Uterus (tissue), 4 donors: ENCODE measurements around the gene CDC20B. TPM values are rescaled to one million over a fixed set of nuclear protein-coding genes. Genes with fewer than 3 reads are reported as not detected.

Experiments used
- DNase-seq, 2 donors: peaks; one replicate each; pipeline ENCODE4 v3.0.0-alpha.2; 2019 to 2020
- H3K27ac ChIP-seq, 2 donors: fragments of 200-600 bp; sonication (generic); 1 replicate in 1 of 2; 2 replicates in 1 of 2; pipeline ENCODE4 v1.5.1; 2016 to 2018
- H3K27me3 ChIP-seq, 2 donors: fragments of 200-600 bp; sonication (generic); one replicate each; pipeline ENCODE4 v1.5.1; 2018 to 2019; ENCODE audit warnings: control low read depth in 1 of 2
- H3K36me3 ChIP-seq, 2 donors: fragments of 200-600 bp; sonication (generic); one replicate each; pipeline ENCODE4 v1.5.1; 2019; ENCODE audit warnings: control low read depth in 1 of 2
- H3K4me1 ChIP-seq, 2 donors: fragments of 200-600 bp; sonication (generic); one replicate each; pipeline ENCODE4 v1.5.1; 2018 to 2019; ENCODE audit warnings: control low read depth in 1 of 2
- H3K4me3 ChIP-seq, 2 donors: fragments of 200-600 bp; sonication (generic); 1 replicate in 1 of 2; 2 replicates in 1 of 2; pipeline ENCODE4 v1.5.1; 2018 to 2019; ENCODE audit warnings: mild to moderate bottlenecking in 1 of 2
- H3K9me3 ChIP-seq, 2 donors: fragments of 200-600 bp; sonication (generic); one replicate each; pipeline ENCODE4 v1.5.1; 2019; ENCODE audit warnings: control low read depth in 1 of 2
- POLR2A ChIP-seq, 2 donors: fragments of 450-650 bp; IDR thresholded peaks; one replicate each; pipeline ENCODE4 v1.6.1; 2016; ENCODE audit warnings: antibody characterized with exemption in 2 of 2, mild to moderate bottlenecking in 1 of 2, moderate library complexity in 1 of 2
- intact Hi-C: fragments of 100-400 bp; cut with DNase I; formaldehyde crosslinking; loops from one replicate; pipeline ENCODE4 v1.15.1; 2023; ENCODE audit warnings: low total_unique reads
- total RNA-seq, 4 donors: library from RNA; depleted of rRNA in 3 of 4; stranded (reverse); fragments of >200 nt in 3 of 4; gene quantifications; one replicate each; pipeline versions ENCODE4 v1.1.0 to v1.2.4, GENCODE V29; 2014 to 2023
- TF ChIP-seq, protein P1 (sequence below), 4 experiments: fragments of 200-600 bp in 2 of 4; fragments of 450-650 bp in 2 of 4; sonication (generic) in 2 of 4; IDR thresholded peaks; one replicate each; pipeline ENCODE4 v1.5.1; 2016 to 2019; ENCODE audit warnings: antibody characterized with exemption in 4 of 4, mild to moderate bottlenecking in 2 of 4, moderate library complexity in 1 of 4
- donor health status: DM: yes; HTN: yes; CAD: no.

Gene CDC20B
- total RNA-seq, 4 donors from 2014 or later, result 0.35 TPM; not detected in 3

DNA sequence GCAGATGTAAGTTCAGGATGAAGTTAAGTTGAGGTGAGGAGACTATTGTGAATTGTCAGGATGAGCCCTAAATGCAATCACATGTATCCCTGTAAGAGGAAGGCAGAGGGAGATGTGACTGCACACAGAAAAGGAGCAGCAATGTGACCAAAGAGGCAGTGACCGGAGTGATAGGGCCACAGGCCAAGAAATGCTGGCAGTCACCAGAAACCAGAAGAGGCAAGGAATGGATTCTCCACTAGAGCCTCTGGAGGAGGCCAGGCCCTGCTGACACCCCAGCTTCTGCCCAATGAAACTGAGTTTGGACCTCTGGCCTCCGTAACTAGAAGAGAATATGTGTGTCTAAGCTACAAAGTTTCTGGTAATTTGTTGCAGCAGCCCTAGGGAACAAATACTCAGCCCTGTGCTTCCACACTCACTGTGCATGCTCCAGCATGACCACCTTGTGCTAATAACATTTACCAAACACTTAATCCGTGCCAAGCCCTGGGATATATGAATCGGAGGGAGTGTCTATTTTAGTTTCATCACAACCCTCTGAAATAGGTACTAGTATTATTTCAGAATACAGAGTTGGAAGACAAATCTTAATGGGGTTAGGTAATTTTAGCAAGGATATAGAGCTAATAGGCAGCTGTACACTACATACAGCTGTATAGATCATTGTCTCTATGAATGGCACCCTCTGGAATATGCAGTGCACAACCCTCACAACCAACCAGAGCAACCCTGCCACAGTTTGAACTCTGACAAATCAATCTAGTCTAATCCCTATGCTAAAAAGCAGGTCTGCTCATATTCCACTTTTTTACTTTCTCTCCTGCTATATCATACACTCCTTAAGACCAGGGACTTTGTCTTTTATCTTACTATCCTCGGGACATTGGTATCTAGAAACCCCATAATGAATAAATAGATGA, 20.8 kb downstream of the CDC20B start:
- no peak for TF ChIP-seq POLR2A (IDR thresholded peaks at IDR 0.05)
- TF ChIP-seq, protein P1, sequence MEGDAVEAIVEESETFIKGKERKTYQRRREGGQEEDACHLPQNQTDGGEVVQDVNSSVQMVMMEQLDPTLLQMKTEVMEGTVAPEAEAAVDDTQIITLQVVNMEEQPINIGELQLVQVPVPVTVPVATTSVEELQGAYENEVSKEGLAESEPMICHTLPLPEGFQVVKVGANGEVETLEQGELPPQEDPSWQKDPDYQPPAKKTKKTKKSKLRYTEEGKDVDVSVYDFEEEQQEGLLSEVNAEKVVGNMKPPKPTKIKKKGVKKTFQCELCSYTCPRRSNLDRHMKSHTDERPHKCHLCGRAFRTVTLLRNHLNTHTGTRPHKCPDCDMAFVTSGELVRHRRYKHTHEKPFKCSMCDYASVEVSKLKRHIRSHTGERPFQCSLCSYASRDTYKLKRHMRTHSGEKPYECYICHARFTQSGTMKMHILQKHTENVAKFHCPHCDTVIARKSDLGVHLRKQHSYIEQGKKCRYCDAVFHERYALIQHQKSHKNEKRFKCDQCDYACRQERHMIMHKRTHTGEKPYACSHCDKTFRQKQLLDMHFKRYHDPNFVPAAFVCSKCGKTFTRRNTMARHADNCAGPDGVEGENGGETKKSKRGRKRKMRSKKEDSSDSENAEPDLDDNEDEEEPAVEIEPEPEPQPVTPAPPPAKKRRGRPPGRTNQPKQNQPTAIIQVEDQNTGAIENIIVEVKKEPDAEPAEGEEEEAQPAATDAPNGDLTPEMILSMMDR (IDR thresholded peaks at IDR 0.05), result no peak
- intact Hi-C loops, result no loop called here
- Histone ChIP-seq H3K4me3 (no peak overlapping the region), H3K4me1 (no peaks in the 10 kb centered on the region), H3K27ac (no peak overlapping the region), H3K36me3 (no peaks in the 10 kb centered on the region), H3K9me3 (no peaks in the 10 kb centered on the region), H3K27me3 (peaks cover 0 to 4% of the 10 kb centered on the region in 2 donors)
- DNase-seq, result no peak

DNA sequence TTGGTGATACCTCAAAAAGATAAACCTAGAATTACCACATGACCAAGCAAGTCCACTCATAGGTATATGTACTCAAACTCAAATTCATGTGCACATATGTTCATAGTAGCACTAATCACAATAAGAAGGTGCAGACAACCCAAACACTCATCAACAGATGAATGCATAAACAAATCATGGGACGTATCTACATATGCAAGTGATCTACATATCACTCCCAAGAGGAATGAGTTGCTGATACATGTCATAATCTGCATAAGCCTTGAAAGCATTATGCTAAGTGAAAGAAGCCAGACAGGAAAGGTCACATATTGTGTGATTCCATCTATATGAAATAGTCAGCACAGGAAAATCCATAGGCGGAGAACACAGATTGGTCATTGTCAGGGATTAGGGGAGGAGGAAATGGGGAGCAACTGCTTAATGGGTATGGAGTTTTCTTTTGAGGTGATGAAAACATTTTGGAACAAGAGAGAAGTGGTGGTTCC, 23.6 kb downstream of the CDC20B start:
- DNase-seq, result no peak
- Histone ChIP-seq H3K27me3 (peaks cover 0 to 4% of the 10 kb centered on the region in 2 donors), H3K9me3 (no peaks in the 10 kb centered on the region), H3K27ac (no peak overlapping the region), H3K4me1 (no peaks in the 10 kb centered on the region), H3K4me3 (no peak overlapping the region), H3K36me3 (no peaks in the 10 kb centered on the region)
- TF ChIP-seq, protein P1 (IDR thresholded peaks at IDR 0.05), result no peak
- TF ChIP-seq POLR2A (IDR thresholded peaks at IDR 0.05), result no peak
- intact Hi-C loops, result no loop called here

DNA sequence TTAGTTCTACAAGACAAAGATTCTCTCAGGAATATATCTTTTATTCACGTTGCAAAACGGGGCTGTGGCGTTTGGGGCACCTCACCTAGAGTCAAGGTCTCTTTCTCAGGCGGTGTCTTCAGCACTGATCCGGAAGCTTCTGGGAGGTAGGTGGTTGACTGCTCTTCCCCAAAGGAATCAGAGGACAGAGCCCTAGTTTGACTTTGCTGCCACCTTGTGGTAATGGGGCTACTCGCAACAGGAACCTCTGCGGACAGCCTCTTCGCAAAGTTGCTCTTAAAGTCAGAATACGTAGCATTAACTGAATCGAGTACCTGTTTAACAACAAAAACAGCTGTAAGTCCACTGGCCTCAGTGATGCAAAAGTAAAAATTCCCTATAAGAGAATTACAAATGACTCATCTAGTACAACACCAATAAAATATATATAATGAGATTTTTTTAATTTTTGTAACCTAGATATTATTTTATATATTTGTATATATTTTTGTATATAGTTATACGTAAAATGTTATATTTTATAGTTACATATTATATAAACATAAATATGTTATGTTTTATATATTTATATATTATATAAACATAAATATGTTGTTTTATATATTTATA, 26.3 kb downstream of the CDC20B start:
- H3K4me3 ChIP-seq, result no peak overlapping the region
- H3K36me3 ChIP-seq, result no peaks in the 10 kb centered on the region
- TF ChIP-seq, protein P1 (IDR thresholded peaks at IDR 0.05), result peak; percentile 60 to 81 (median 74)
- no peak for TF ChIP-seq POLR2A (IDR thresholded peaks at IDR 0.05)
- no peak overlapping the region for H3K27ac ChIP-seq
- no peaks in the 10 kb centered on the region for H3K9me3 ChIP-seq
- intact Hi-C loops, result no loop called here
- peak; percentile 59 to 74 for DNase-seq
- no peaks in the 10 kb centered on the region for H3K4me1 ChIP-seq
- peaks cover 0 to 4% of the 10 kb centered on the region in 2 donors for H3K27me3 ChIP-seq

DNA sequence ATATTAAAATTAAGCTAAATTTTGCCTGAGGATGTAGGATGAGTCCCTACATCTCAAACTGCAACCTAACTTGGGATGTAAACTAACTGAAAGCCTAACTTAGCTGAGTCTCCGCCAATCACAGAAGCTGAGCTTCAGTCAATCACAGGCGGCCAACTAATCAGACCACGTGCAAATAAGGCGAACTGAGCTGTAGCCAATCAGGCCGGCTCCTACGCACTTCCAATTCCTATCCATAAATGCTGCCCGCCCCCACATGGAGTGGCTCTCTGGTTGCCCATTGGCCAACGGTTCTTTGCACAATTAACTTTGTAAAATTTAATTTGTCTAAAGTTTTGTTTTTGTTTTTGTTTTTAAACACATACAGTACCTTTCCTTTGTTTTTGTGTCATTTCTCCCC, 26.9 kb downstream of the CDC20B start:
- no peak overlapping the region for H3K4me3 ChIP-seq
- H3K9me3 ChIP-seq, result no peaks in the 10 kb centered on the region
- no peak for TF ChIP-seq POLR2A (IDR thresholded peaks at IDR 0.05)
- TF ChIP-seq, protein P1 (IDR thresholded peaks at IDR 0.05), result no peak
- intact Hi-C loops, result no loop called here
- no peak for DNase-seq
- no peaks in the 10 kb centered on the region for H3K4me1 ChIP-seq
- peaks cover 0 to 4% of the 10 kb centered on the region in 2 donors for H3K27me3 ChIP-seq
- H3K36me3 ChIP-seq, result no peaks in the 10 kb centered on the region
- H3K27ac ChIP-seq, result no peak overlapping the region

DNA sequence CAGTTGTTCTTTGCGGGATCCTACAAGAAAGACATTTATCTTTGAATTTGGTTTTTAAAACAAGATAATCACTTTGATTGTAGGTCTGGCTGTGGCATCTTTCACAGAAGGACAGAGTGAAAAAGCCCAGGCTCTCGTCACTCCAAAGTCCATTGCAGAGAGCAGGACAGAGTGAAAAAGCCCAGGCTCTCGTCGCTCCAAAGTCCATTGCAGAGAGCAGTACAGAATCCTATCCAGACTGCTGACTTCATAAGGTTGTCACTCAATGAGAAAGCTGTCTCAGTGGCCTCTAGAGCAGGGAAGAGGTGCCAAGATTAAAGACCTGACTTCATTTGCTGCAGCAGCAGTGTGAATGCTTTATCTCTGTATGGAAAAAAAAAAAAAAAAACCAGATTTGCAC, 29.4 kb downstream of the CDC20B start:
- H3K27ac ChIP-seq, result no peak overlapping the region
- peaks cover 0 to 4% of the 10 kb centered on the region in 2 donors for H3K27me3 ChIP-seq
- H3K4me1 ChIP-seq, result no peaks in the 10 kb centered on the region
- intact Hi-C loops, result no loop called here
- no peaks in the 10 kb centered on the region for H3K9me3 ChIP-seq
- H3K4me3 ChIP-seq, result no peak overlapping the region
- DNase-seq, result no peak
- TF ChIP-seq POLR2A (IDR thresholded peaks at IDR 0.05), result no peak
- TF ChIP-seq, protein P1 (IDR thresholded peaks at IDR 0.05), result no peak
- no peaks in the 10 kb centered on the region for H3K36me3 ChIP-seq
